ENCODE data around the gene CABP2. TPM values are rescaled to one million over a fixed set of nuclear protein-coding genes. Genes with fewer than 3 reads are reported as not detected.

Gene CABP2
- total and polyA plus RNA-seq, 2 donors from 2014 or later = not detected

GRCh38 chr11:67493548-67494370 is 29.5 kb downstream of the CABP2 start:
- no peak overlapping the region for H3K27ac ChIP-seq (ENCODE audit: low read depth in 2 of 2, low read length in 2 of 2)
- H3K4me1 ChIP-seq (ENCODE audit: control insufficient read depth in 2 of 3, insufficient read depth in 2 of 3, low read depth in 1 of 3, low read length in 3 of 3) = no peaks in the 10 kb centered on the region
- H3K27me3 ChIP-seq (ENCODE audit: control insufficient read depth, insufficient read depth, low read length) = no peaks in the 10 kb centered on the region
- no peak for TF ChIP-seq CTCF (IDR thresholded peaks at IDR 0.05; ENCODE audit: borderline replicate concordance, extremely low read depth, insufficient read depth)
- FAIRE-seq = no peak
- peak in 1 of 5 donors; percentile 75 for DNase-seq
- H3K9ac ChIP-seq (ENCODE audit: low read length in 3 of 3) = no peak overlapping the region
- intact Hi-C loops (cut with DNase I) = no loop called here
- H3K36me3 ChIP-seq (ENCODE audit: control insufficient read depth in 2 of 3, insufficient read depth in 3 of 3, low read length in 3 of 3) = peaks cover 0 to 13% (median 5%) of the 10 kb centered on the region in 3 donors
- H3K4me3 ChIP-seq (ENCODE audit: low read length in 3 of 3) = no peak overlapping the region
- no peaks in the 10 kb centered on the region for H3K9me3 ChIP-seq (ENCODE audit: control insufficient read depth in 2 of 3, insufficient read depth in 1 of 3, low read length in 3 of 3)

GRCh38 chr11:67492801-67493547 is 30.3 kb downstream of the CABP2 start:
- DNase-seq (peak in 1 of 5 donors; percentile 68), FAIRE-seq (no peak)
- H3K27me3 ChIP-seq (ENCODE audit: control insufficient read depth, insufficient read depth, low read length) = no peaks in the 10 kb centered on the region
- no peaks in the 10 kb centered on the region for H3K9me3 ChIP-seq (ENCODE audit: control insufficient read depth in 2 of 3, insufficient read depth in 1 of 3, low read length in 3 of 3)
- no peak overlapping the region for H3K9ac ChIP-seq (ENCODE audit: low read length in 3 of 3)
- no peak overlapping the region for H3K4me3 ChIP-seq (ENCODE audit: low read length in 3 of 3)
- no peak overlapping the region for H3K27ac ChIP-seq (ENCODE audit: low read depth in 2 of 2, low read length in 2 of 2)
- peaks cover 0 to 15% (median 3%) of the 10 kb centered on the region in 3 donors for H3K36me3 ChIP-seq (ENCODE audit: control insufficient read depth in 2 of 3, insufficient read depth in 3 of 3, low read length in 3 of 3)
- intact Hi-C loops (cut with DNase I) = no loop called here
- no peak for TF ChIP-seq CTCF (IDR thresholded peaks at IDR 0.05; ENCODE audit: borderline replicate concordance, extremely low read depth, insufficient read depth)
- no peaks in the 10 kb centered on the region for H3K4me1 ChIP-seq (ENCODE audit: control insufficient read depth in 2 of 3, insufficient read depth in 2 of 3, low read depth in 1 of 3, low read length in 3 of 3)

GRCh38 chr11:67492069-67492727 is 31.0 kb downstream of the CABP2 start:
- H3K9me3 ChIP-seq (ENCODE audit: control insufficient read depth in 2 of 3, insufficient read depth in 1 of 3, low read length in 3 of 3) = no peaks in the 10 kb centered on the region
- no peaks in the 10 kb centered on the region for H3K27me3 ChIP-seq (ENCODE audit: control insufficient read depth, insufficient read depth, low read length)
- no peaks in the 10 kb centered on the region for H3K4me1 ChIP-seq (ENCODE audit: control insufficient read depth in 2 of 3, insufficient read depth in 2 of 3, low read depth in 1 of 3, low read length in 3 of 3)
- TF ChIP-seq CTCF (IDR thresholded peaks at IDR 0.05; ENCODE audit: borderline replicate concordance, extremely low read depth, insufficient read depth) = no peak
- no peak overlapping the region for H3K9ac ChIP-seq (ENCODE audit: low read length in 3 of 3)
- no peak for FAIRE-seq
- intact Hi-C loops (cut with DNase I) = no loop called here
- H3K4me3 ChIP-seq (ENCODE audit: low read length in 3 of 3) = no peak overlapping the region
- no peak overlapping the region for H3K27ac ChIP-seq (ENCODE audit: low read depth in 2 of 2, low read length in 2 of 2)
- DNase-seq = peak in 1 of 5 donors; percentile 71
- H3K36me3 ChIP-seq (ENCODE audit: control insufficient read depth in 2 of 3, insufficient read depth in 3 of 3, low read length in 3 of 3) = peaks cover 0 to 17% (median 2%) of the 10 kb centered on the region in 3 donors

All from kidney (tissue), 14 donors.